Effector memory CD4-positive, alpha-beta T cell (primary cell): ENCODE measurements around the gene ANXA8.
"Not testable (repeated sequence)": the region's sequence is repeated elsewhere in the genome, so short reads cannot be mapped to it uniquely, and the experiment has no call there.

Experiments
- DNase-seq, 3 donors: peaks; one replicate each; pipeline ENCODE4 v3.0.0-alpha.2; 2020
- H3K27ac ChIP-seq: 2 replicates; pipeline ENCODE4 v1.7.0; 2013; ENCODE audit warnings: mild to moderate bottlenecking, low read length, moderate library complexity; ENCODE audit not compliant: insufficient read depth, poor library complexity, severe bottlenecking
- H3K27me3 ChIP-seq: replicated peaks from 2 replicates; pipeline ENCODE4 v1.7.0; 2013; ENCODE audit warnings: mild to moderate bottlenecking, low read length; ENCODE audit not compliant: insufficient read depth, control insufficient read depth, poor library complexity, severe bottlenecking
- H3K36me3 ChIP-seq: 2 replicates; pipeline ENCODE4 v1.7.0; 2013; ENCODE audit warnings: mild to moderate bottlenecking, low read length, moderate library complexity; ENCODE audit not compliant: control insufficient read depth, insufficient read depth
- H3K4me1 ChIP-seq: 2 replicates; pipeline ENCODE4 v1.7.0; 2013; ENCODE audit warnings: low read length, mild to moderate bottlenecking; ENCODE audit not compliant: control insufficient read depth, insufficient read depth, poor library complexity, severe bottlenecking
- H3K4me3 ChIP-seq: 2 replicates; pipeline ENCODE4 v1.7.0; 2013; ENCODE audit warnings: low read length, low read depth, mild to moderate bottlenecking; ENCODE audit not compliant: insufficient read depth, poor library complexity, severe bottlenecking
- H3K9me3 ChIP-seq: 2 replicates; pipeline ENCODE4 v1.7.0; 2013; ENCODE audit warnings: mild to moderate bottlenecking, low read length, moderate library complexity; ENCODE audit not compliant: control insufficient read depth

The ANXA8 gene

GRCh38 chr10:47481182-47481766, 2.6 kb downstream of the ANXA8 start:
- H3K36me3 ChIP-seq, H3K27ac ChIP-seq, H3K27me3 ChIP-seq, H3K9me3 ChIP-seq, DNase-seq, H3K4me3 ChIP-seq, H3K4me1 ChIP-seq: not testable (repeated sequence)

- H3K27me3 ChIP-seq, DNase-seq, H3K4me1 ChIP-seq, H3K36me3 ChIP-seq, H3K4me3 ChIP-seq, H3K27ac ChIP-seq, H3K9me3 ChIP-seq: not testable (repeated sequence)
Measured at GRCh38 chr10:47480133-47480532, 3.8 kb downstream of the ANXA8 start.

GRCh38 chr10:47478114-47478513, 5.8 kb downstream of the ANXA8 start:
- not testable (repeated sequence) for H3K36me3 ChIP-seq, H3K27ac ChIP-seq, H3K4me3 ChIP-seq, H3K9me3 ChIP-seq, DNase-seq, H3K4me1 ChIP-seq, H3K27me3 ChIP-seq

GRCh38 chr10:47477078-47477477, 6.8 kb downstream of the ANXA8 start:
- DNase-seq, H3K36me3 ChIP-seq, H3K4me1 ChIP-seq, H3K27ac ChIP-seq, H3K9me3 ChIP-seq, H3K27me3 ChIP-seq, H3K4me3 ChIP-seq: not testable (repeated sequence)

GRCh38 chr10:47475101-47475500, 8.8 kb downstream of the ANXA8 start:
- not testable (repeated sequence) for H3K4me1 ChIP-seq, DNase-seq, H3K36me3 ChIP-seq, H3K4me3 ChIP-seq, H3K27me3 ChIP-seq, H3K27ac ChIP-seq, H3K9me3 ChIP-seq

GRCh38 chr10:47473516-47473915, 10.4 kb downstream of the ANXA8 start:
- H3K9me3 ChIP-seq, DNase-seq, H3K36me3 ChIP-seq, H3K27ac ChIP-seq, H3K4me1 ChIP-seq, H3K27me3 ChIP-seq, H3K4me3 ChIP-seq: not testable (repeated sequence)

GRCh38 chr10:47472647-47473046, 11.3 kb downstream of the ANXA8 start:
- not testable (repeated sequence) for DNase-seq, H3K27me3 ChIP-seq, H3K4me3 ChIP-seq, H3K36me3 ChIP-seq, H3K4me1 ChIP-seq, H3K27ac ChIP-seq, H3K9me3 ChIP-seq

- H3K27ac ChIP-seq, H3K27me3 ChIP-seq, DNase-seq, H3K9me3 ChIP-seq, H3K4me3 ChIP-seq, H3K4me1 ChIP-seq, H3K36me3 ChIP-seq: not testable (repeated sequence)
Measured at GRCh38 chr10:47472072-47472471, 11.8 kb downstream of the ANXA8 start.

GRCh38 chr10:47468731-47469528, 15.0 kb downstream of the ANXA8 start:
- not testable (repeated sequence) for H3K27me3 ChIP-seq, H3K27ac ChIP-seq, H3K4me1 ChIP-seq, DNase-seq, H3K36me3 ChIP-seq, H3K9me3 ChIP-seq, H3K4me3 ChIP-seq

- H3K4me3 ChIP-seq, H3K36me3 ChIP-seq, H3K27ac ChIP-seq, DNase-seq, H3K4me1 ChIP-seq, H3K27me3 ChIP-seq, H3K9me3 ChIP-seq: not testable (repeated sequence)
Measured at GRCh38 chr10:47467957-47468356, 16.0 kb downstream of the ANXA8 start.
